ENCODE results near the gene CDC5L.

The CDC5L gene

DNA sequence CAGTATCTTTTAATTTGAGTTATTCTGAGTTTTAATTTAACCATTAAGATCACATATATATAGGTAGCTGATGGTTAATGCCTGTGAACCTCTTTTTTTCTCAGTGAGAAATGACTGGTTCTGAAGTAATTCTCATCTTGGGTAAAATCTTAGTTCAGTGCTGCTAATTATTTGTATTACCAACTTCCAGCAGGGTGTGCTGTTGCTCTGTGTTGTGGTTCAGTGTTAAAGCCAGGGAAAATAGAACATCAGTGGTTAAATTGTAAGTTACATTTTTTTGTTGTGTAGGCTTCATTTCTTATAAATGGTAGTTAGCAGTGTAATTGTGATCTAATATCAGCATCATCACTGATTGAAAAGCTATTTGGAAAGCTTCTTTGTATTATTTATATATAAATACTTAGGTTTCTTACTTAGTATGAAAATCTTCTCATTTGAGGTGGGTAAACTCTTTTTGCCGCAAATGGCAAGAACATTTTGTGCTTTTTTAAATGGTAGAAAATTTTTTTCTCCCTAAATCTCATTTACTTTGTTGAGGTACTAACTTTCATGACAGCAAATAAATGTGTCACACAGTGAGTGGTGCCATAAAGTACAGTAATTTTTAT lies 43.7 kb downstream of the CDC5L start:
- Histone ChIP-seq H3K9me3 (ENCODE audit: control insufficient read depth, low read length) (no peaks in the 10 kb centered on the region), H3K36me3 (ENCODE audit: control insufficient read depth, insufficient read depth, low read length) (peaks cover 15% of the 10 kb centered on the region), H3K4me1 (ENCODE audit: control insufficient read depth, insufficient read depth, low read length) (no peaks in the 10 kb centered on the region), H3K4me3 (ENCODE audit: insufficient read depth, low read depth, low read length) (no peak overlapping the region), H3K27me3 (ENCODE audit: control insufficient read depth, insufficient read depth, low read length, poor library complexity, severe bottlenecking) (no peaks in the 10 kb centered on the region), H3K27ac (ENCODE audit: insufficient read depth, low read depth, low read length, poor library complexity, severe bottlenecking) (no peak overlapping the region)
- 100% methylated on average over 1 of the region's 1 CpG for WGBS, 2 experiments

DNA sequence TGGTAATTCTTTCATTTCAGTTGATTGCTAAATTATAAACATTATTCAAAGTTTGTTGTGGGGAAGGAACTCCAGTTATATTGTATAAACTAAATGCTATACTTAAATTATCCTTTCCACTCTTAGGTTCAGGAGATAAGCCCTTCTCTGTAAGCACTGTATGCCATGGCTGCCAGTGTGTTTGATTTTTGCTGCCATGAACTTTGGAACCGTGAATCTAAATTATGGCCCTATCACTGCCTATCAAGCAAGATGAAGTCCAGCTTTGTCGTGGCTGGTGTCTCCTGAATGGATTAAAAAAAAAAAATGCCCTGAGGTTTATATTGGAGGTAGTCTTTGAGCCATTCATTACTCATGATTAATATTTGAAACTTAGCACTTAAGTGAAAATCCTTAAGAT lies 44.7 kb downstream of the CDC5L start:
- peaks cover 13% of the 10 kb centered on the region for H3K36me3 ChIP-seq (ENCODE audit: control insufficient read depth, insufficient read depth, low read length)
- 82 to 94% methylated on average over 2 of the region's 2 CpGs for WGBS, 2 experiments
- H3K9me3 ChIP-seq (ENCODE audit: control insufficient read depth, low read length) = no peaks in the 10 kb centered on the region
- no peaks in the 10 kb centered on the region for H3K4me1 ChIP-seq (ENCODE audit: control insufficient read depth, insufficient read depth, low read length)
- no peak overlapping the region for H3K27ac ChIP-seq (ENCODE audit: insufficient read depth, low read depth, low read length, poor library complexity, severe bottlenecking)
- no peak overlapping the region for H3K4me3 ChIP-seq (ENCODE audit: insufficient read depth, low read depth, low read length)
- H3K27me3 ChIP-seq (ENCODE audit: control insufficient read depth, insufficient read depth, low read length, poor library complexity, severe bottlenecking) = no peaks in the 10 kb centered on the region

DNA sequence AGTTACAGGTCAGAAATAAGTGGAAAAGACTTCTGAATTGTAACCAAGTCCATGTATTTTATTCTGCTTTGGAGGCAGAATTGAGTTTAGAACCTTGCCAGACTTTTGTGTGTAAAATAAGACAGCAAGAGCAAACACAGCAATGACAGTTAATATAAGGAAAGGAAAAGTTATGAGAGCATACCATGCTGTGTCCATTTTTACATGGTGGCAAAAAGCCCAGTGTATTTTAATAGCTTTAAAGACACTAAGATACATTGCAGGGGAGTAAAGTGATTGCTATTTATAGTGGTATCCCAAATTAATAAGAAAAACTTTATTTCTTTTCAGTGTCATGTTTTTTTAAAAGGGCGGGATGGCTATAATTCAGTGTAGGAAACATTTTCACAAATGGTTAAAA lies 45.2 kb downstream of the CDC5L start:
- Histone ChIP-seq H3K27ac (ENCODE audit: insufficient read depth, low read depth, low read length, poor library complexity, severe bottlenecking) (no peak overlapping the region), H3K9me3 (ENCODE audit: control insufficient read depth, low read length) (no peaks in the 10 kb centered on the region), H3K4me3 (ENCODE audit: insufficient read depth, low read depth, low read length) (no peak overlapping the region), H3K27me3 (ENCODE audit: control insufficient read depth, insufficient read depth, low read length, poor library complexity, severe bottlenecking) (no peaks in the 10 kb centered on the region), H3K36me3 (ENCODE audit: control insufficient read depth, insufficient read depth, low read length) (peaks cover 12% of the 10 kb centered on the region), H3K4me1 (ENCODE audit: control insufficient read depth, insufficient read depth, low read length) (no peaks in the 10 kb centered on the region)
- 80% methylated on average over 1 of the region's 1 CpG; no CpG with 5 or more reads in 1 of the 2 experiments for WGBS, 2 experiments

DNA sequence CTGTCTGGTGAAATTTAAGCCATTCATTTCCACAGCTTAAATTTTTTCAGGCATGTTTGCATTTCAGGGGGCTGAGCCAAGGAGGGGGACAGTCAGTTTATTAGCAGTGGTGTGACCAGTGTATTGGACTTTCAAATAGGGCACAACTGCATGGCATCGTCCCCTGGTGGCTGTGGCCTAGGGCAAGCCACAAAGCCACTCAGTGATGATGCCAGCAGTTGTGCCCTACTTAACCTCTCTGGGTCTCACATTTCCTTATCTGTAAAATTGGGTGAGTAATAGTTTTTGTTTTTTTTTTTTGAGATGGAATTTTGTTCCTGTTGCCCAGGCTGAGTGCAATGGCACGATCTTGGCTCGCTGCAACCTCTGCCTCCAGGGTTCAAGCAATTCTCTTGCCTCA lies 48.0 kb downstream of the CDC5L start:
- 92 to 99% methylated on average over 3 of the region's 3 CpGs for WGBS, 2 experiments
- Histone ChIP-seq H3K27ac (ENCODE audit: insufficient read depth, low read depth, low read length, poor library complexity, severe bottlenecking) (no peak overlapping the region), H3K36me3 (ENCODE audit: control insufficient read depth, insufficient read depth, low read length) (peaks cover 7% of the 10 kb centered on the region), H3K4me3 (ENCODE audit: insufficient read depth, low read depth, low read length) (no peak overlapping the region), H3K4me1 (ENCODE audit: control insufficient read depth, insufficient read depth, low read length) (no peaks in the 10 kb centered on the region), H3K9me3 (ENCODE audit: control insufficient read depth, low read length) (no peaks in the 10 kb centered on the region), H3K27me3 (ENCODE audit: control insufficient read depth, insufficient read depth, low read length, poor library complexity, severe bottlenecking) (no peaks in the 10 kb centered on the region)

DNA sequence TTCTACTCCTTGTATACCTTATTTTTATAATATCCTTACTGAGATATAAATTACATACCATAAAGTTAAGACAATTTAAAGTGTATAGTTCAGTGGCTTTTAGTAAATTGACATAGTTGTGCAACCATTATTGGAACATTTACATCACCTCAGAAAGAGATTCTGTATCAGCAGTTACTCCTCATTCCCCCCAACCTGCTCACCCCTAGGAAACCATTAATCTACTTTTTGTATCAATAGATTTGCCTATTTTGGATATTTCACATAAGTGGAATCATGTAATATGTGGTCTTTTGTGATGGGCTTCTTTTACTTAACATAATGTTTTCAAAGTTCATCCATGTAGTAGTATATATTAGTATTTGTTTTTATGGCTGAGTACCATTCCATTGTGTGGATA lies 51.3 kb downstream of the CDC5L start:
- peaks cover 12% of the 10 kb centered on the region for H3K36me3 ChIP-seq (ENCODE audit: control insufficient read depth, insufficient read depth, low read length)

DNA sequence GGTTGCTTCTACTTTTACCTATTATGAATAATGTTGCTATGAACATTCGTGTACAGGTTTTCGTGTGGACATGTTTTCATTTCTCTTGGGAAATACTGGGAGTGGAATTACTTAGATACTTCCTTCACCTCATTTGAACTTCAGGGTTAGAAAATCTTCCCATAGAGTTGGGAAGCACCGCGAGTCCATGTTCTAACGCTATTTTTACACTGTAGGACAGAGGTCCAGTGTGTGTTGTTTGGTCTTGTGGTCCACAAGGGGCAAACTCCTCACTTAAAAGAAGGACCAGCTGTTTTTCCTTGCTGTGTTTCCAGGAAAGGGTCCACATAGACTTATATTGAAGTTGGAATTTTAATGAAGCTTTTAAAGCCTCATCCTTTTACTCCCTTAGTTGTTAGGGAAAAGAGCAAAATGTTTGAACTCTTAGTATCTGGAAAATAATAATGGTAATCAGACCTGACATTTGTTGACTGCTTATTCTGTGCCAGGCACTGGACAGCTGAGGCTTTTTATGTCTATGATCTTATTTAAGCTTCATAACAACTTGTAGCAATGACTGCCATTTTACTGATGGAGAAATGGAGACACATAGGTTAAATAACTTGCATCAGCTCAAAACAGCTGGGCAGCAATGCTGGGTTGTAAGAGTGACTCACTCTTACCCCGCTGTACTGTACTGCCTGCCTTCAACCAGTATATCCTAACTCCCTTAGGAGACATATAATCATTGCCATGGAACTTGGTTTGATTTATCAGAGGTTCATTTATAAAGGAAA lies 52.0 kb downstream of the CDC5L start:
- Histone ChIP-seq H3K27me3 (ENCODE audit: control insufficient read depth, insufficient read depth, low read length, poor library complexity, severe bottlenecking) (no peaks in the 10 kb centered on the region), H3K36me3 (ENCODE audit: control insufficient read depth, insufficient read depth, low read length) (peaks cover 12% of the 10 kb centered on the region), H3K4me1 (ENCODE audit: control insufficient read depth, insufficient read depth, low read length) (no peaks in the 10 kb centered on the region), H3K27ac (ENCODE audit: insufficient read depth, low read depth, low read length, poor library complexity, severe bottlenecking) (no peak overlapping the region), H3K9me3 (ENCODE audit: control insufficient read depth, low read length) (no peaks in the 10 kb centered on the region), H3K4me3 (ENCODE audit: insufficient read depth, low read depth, low read length) (no peak overlapping the region)
- 94 to 98% methylated on average over 5 to 6 of the region's 6 CpGs for WGBS, 2 experiments

More for the DNA sequence above, 51.3 kb downstream of the CDC5L start:
- no peaks in the 10 kb centered on the region for H3K27me3 ChIP-seq (ENCODE audit: control insufficient read depth, insufficient read depth, low read length, poor library complexity, severe bottlenecking)
- H3K4me3 ChIP-seq (ENCODE audit: insufficient read depth, low read depth, low read length) = no peak overlapping the region
- no peaks in the 10 kb centered on the region for H3K4me1 ChIP-seq (ENCODE audit: control insufficient read depth, insufficient read depth, low read length)
- H3K27ac ChIP-seq (ENCODE audit: insufficient read depth, low read depth, low read length, poor library complexity, severe bottlenecking) = no peak overlapping the region
- H3K9me3 ChIP-seq (ENCODE audit: control insufficient read depth, low read length) = no peaks in the 10 kb centered on the region

DNA sequence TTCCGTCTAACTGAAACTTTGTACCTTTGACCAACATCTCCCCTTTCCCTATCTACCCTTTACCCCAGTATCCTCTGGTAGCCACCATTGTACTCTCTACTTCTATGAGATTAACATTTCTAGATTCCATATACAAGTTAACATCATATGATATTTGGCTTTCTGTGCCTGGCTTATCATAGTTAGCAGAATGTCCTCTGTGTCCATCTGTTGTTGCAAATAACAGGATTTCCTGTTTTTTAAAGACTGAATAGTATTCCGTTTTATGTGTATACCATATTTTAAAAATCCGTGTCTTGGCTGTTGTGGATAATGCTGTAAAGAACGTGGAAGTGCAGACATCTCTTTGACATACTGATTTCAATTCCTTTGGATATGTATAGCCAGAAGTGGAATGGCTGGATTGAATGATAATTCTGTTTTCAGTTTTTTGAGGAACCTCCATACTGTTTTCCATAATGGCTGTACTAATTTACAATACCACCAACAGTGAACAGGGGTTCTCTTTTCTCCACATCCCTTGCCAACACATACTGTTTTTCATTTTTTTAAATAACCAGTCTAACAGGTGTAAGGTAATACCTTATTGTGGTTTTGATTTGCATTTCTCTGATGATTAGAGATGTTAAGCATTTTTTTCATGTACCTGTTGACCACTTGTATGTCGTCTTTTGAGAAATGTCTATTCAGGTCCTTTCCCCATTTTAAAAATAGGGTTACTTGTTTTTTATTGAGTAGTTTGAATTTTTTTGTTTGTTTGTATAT lies 53.8 kb downstream of the CDC5L start:
- WGBS, 2 experiments = 95 to 98% methylated on average over 5 of the region's 5 CpGs
- H3K27me3 ChIP-seq (ENCODE audit: control insufficient read depth, insufficient read depth, low read length, poor library complexity, severe bottlenecking) = no peaks in the 10 kb centered on the region
- peaks cover 12% of the 10 kb centered on the region for H3K36me3 ChIP-seq (ENCODE audit: control insufficient read depth, insufficient read depth, low read length)
- no peak overlapping the region for H3K27ac ChIP-seq (ENCODE audit: insufficient read depth, low read depth, low read length, poor library complexity, severe bottlenecking)
- no peak overlapping the region for H3K4me3 ChIP-seq (ENCODE audit: insufficient read depth, low read depth, low read length)
- H3K4me1 ChIP-seq (ENCODE audit: control insufficient read depth, insufficient read depth, low read length) = no peaks in the 10 kb centered on the region
- no peaks in the 10 kb centered on the region for H3K9me3 ChIP-seq (ENCODE audit: control insufficient read depth, low read length)

DNA sequence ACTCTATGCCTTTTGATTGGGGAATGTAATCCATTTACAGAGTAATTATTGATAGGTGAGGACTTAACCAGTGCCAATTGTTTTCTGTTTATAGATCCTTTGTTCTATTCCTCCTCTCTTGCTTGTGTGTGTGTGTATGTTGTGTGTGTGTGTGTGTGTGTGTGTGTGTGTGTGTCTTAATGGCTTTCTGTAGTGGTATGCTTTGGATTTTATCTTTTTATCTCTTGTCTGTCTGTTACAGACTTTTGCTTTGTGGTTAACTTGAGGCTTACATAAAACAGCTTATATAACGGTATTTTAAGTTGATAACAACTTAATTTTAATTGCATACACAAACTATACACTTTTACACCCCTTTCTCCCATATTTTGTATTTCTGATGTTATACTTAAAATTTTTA lies 54.7 kb downstream of the CDC5L start:
- Histone ChIP-seq H3K4me1 (ENCODE audit: control insufficient read depth, insufficient read depth, low read length) (no peaks in the 10 kb centered on the region), H3K27me3 (ENCODE audit: control insufficient read depth, insufficient read depth, low read length, poor library complexity, severe bottlenecking) (no peaks in the 10 kb centered on the region), H3K4me3 (ENCODE audit: insufficient read depth, low read depth, low read length) (no peak overlapping the region), H3K9me3 (ENCODE audit: control insufficient read depth, low read length) (no peaks in the 10 kb centered on the region), H3K36me3 (ENCODE audit: control insufficient read depth, insufficient read depth, low read length) (peaks cover 12% of the 10 kb centered on the region), H3K27ac (ENCODE audit: insufficient read depth, low read depth, low read length, poor library complexity, severe bottlenecking) (no peak overlapping the region)
- no CpG with 5 or more reads among the region's 1 CpG for WGBS, 2 experiments

DNA sequence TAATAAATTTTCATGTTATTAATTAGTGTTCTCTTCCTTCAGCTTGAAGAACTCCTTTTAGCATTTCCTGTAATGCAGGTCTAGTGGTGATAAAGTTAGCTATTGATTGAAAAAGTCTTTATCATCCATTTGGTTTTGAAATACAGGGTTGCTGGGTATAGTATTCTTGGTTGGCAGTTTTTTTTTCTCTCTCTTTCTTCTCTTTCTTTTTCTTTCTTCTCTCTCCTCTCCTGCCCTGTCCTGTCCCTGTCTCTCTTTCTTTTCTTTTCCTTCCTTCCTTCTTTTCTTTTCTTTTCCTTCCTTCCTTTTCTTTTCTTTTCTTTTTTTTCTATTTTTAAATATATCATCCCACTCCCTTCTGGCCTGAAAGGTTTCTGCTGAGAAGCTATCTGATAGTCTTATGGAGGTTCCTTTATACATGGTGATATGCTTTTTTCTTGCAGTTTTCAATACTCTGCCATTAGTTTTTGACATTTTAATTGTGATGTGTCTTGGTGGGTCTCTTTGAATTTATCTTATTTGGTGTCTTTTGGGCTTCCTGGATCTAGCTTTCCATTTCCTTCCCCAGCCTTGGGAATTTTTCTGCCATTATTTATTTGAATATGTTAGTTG lies 55.4 kb downstream of the CDC5L start:
- Histone ChIP-seq H3K27ac (ENCODE audit: insufficient read depth, low read depth, low read length, poor library complexity, severe bottlenecking) (no peak overlapping the region), H3K36me3 (ENCODE audit: control insufficient read depth, insufficient read depth, low read length) (peaks cover 17% of the 10 kb centered on the region), H3K9me3 (ENCODE audit: control insufficient read depth, low read length) (no peaks in the 10 kb centered on the region), H3K4me1 (ENCODE audit: control insufficient read depth, insufficient read depth, low read length) (no peaks in the 10 kb centered on the region), H3K4me3 (ENCODE audit: insufficient read depth, low read depth, low read length) (no peak overlapping the region), H3K27me3 (ENCODE audit: control insufficient read depth, insufficient read depth, low read length, poor library complexity, severe bottlenecking) (no peaks in the 10 kb centered on the region)

DNA sequence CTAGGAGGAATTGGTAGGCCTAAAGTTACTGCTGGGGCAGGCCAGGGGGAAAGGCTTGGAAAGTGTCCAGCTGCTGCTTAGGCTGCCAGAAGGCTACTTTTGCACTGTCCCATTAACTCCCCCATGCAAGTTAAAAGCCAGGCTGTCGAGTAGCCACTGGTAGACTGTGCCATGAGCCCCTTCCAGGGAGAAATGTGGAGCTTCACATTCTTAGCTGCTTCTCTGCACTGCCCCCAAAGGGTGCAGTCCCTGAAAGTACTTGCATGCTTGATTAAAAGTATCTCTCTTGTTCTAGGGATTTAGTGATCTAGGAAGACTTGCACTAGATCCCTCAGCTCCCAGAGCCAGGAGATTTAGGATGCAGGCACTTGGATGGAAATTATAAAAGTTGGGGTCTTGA lies 57.3 kb downstream of the CDC5L start:
- Histone ChIP-seq H3K9me3 (ENCODE audit: control insufficient read depth, low read length) (no peaks in the 10 kb centered on the region), H3K27me3 (ENCODE audit: control insufficient read depth, insufficient read depth, low read length, poor library complexity, severe bottlenecking) (no peaks in the 10 kb centered on the region), H3K36me3 (ENCODE audit: control insufficient read depth, insufficient read depth, low read length) (peaks cover 23% of the 10 kb centered on the region), H3K27ac (ENCODE audit: insufficient read depth, low read depth, low read length, poor library complexity, severe bottlenecking) (no peak overlapping the region), H3K4me3 (ENCODE audit: insufficient read depth, low read depth, low read length) (no peak overlapping the region), H3K4me1 (ENCODE audit: control insufficient read depth, insufficient read depth, low read length) (no peaks in the 10 kb centered on the region)
- 88 to 91% methylated on average over 1 of the region's 1 CpG for WGBS, 2 experiments
